ENCODE results near the gene RABGAP1L. TPM values are rescaled to one million over a fixed set of nuclear protein-coding genes. Genes with fewer than 3 reads are reported as not detected.

RABGAP1L gene
- total and polyA plus RNA-seq, 2 of the 4 experiments (the other 2 are of a cell fraction), result 7.9 to 26.7 TPM

- no peaks in the 10 kb centered on the region for H3K27me3 ChIP-seq (ENCODE audit: control insufficient read depth, insufficient read depth, low read length)
- no peak overlapping the region for H4K5ac ChIP-seq (ENCODE audit: low read depth, low read length)
- no peak overlapping the region for H3K56ac ChIP-seq (ENCODE audit: extremely low read depth, insufficient read depth, low read length)
- no peak overlapping the region for H4K8ac ChIP-seq (ENCODE audit: low read depth in 2 of 2, low read length in 2 of 2)
- no peaks in the 10 kb centered on the region for H3K79me1 ChIP-seq (ENCODE audit: low read depth in 1 of 2, low read length in 2 of 2)
- in situ Hi-C loops (cut with MboI; ENCODE audit: low sequenced_read_pairs), result no loop called here
- no peak overlapping the region for H2BK120ac ChIP-seq (ENCODE audit: low read depth, low read length)
- H3K14ac ChIP-seq (replicated peaks; ENCODE audit: low read depth, low read length), result no peak overlapping the region
- no peak overlapping the region for H3K18ac ChIP-seq (ENCODE audit: low read depth, low read length)
- intact Hi-C loops (cut with micrococcal nuclease), result no loop called here
- no peak overlapping the region for H2BK20ac ChIP-seq (ENCODE audit: low read depth, low read length)
- no TSS peak for BruUV-seq (replicated peaks)
- no peak overlapping the region for H2AFZ ChIP-seq (replicated peaks; ENCODE audit: low read length, poor library complexity)
- H3K9ac ChIP-seq (ENCODE audit: low read depth, low read length), result no peak overlapping the region
- TF ChIP-seq ELK1 (IDR thresholded peaks at IDR 0.05; ENCODE audit: borderline replicate concordance, low read depth, low read length), result no peak
- no peak for TF ChIP-seq MXI1 (IDR thresholded peaks at IDR 0.05; ENCODE audit: borderline replicate concordance, low read depth, low read length)
- no peak for TF ChIP-seq USF2 (IDR thresholded peaks at IDR 0.05; ENCODE audit: low read depth, low read length)
- TF ChIP-seq RCOR1 (IDR thresholded peaks at IDR 0.05; ENCODE audit: insufficient replicate concordance, low read length), result no peak
- TF ChIP-seq MAZ (IDR thresholded peaks at IDR 0.05; ENCODE audit: borderline replicate concordance, low read depth, low read length), result no peak
- no peak for TF ChIP-seq MAFK (IDR thresholded peaks at IDR 0.05; ENCODE audit: low read depth, low read length)
- TF ChIP-seq SMC3 (IDR thresholded peaks at IDR 0.05; ENCODE audit: low read depth, low read length), result no peak
- no peak for TF ChIP-seq CTCF (conservative IDR thresholded peaks at IDR 0.05; ENCODE audit: low read depth, low read length)
- TF ChIP-seq RAD21 (IDR thresholded peaks at IDR 0.05; ENCODE audit: low read length), result no peak
- no peak for TF ChIP-seq CEBPB (IDR thresholded peaks at IDR 0.05; ENCODE audit: low read depth, low read length)
- no peak for TF ChIP-seq CHD1 (IDR thresholded peaks at IDR 0.05; ENCODE audit: low read depth, low read length)
- no peak for TF ChIP-seq NFE2L2 (IDR thresholded peaks at IDR 0.05; ENCODE audit: low read depth, low read length)
- TF ChIP-seq POLR2A (IDR thresholded peaks at IDR 0.05; ENCODE audit: low read depth, low read length), result no peak
- TF ChIP-seq RFX5 (IDR thresholded peaks at IDR 0.05; ENCODE audit: low read depth, low read length), result no peak
- TF ChIP-seq BHLHE40 (IDR thresholded peaks at IDR 0.05; ENCODE audit: low read depth, low read length), result no peak
- TF ChIP-seq FOS (IDR thresholded peaks at IDR 0.05; ENCODE audit: low read depth, low read length), result no peak
- H4K20me1 ChIP-seq (ENCODE audit: insufficient read depth, low read length), result no peaks in the 10 kb centered on the region
- H3K9me3 ChIP-seq (ENCODE audit: control insufficient read depth, insufficient read depth, low read length), result no peaks in the 10 kb centered on the region
- H3K4me2 ChIP-seq (ENCODE audit: low read depth, low read length), result no peak overlapping the region
- dilution Hi-C loops (cut with HindIII; ENCODE audit: low sequenced_read_pairs, unreplicated experiment), result loop anchor here (25.0 kb wide), 1 partner anchor 451 kb away; no protein-coding TSS in a partner anchor
- H2AK5ac ChIP-seq (ENCODE audit: low read depth, low read length), result no peak overlapping the region
- H3K4ac ChIP-seq (ENCODE audit: low read depth, low read length), result no peak overlapping the region
- no CpG with 5 or more reads among the region's 1 CpG for WGBS, 2 experiments (ENCODE audit: extremely low coverage in 2 of 2, insufficient read length in 1 of 2)
- no peak for ATAC-seq (ENCODE audit: low read depth)
- H3K36me3 ChIP-seq (ENCODE audit: control insufficient read depth, insufficient read depth, low read length), result no peaks in the 10 kb centered on the region
- no peak overlapping the region for H3K4me3 ChIP-seq (ENCODE audit: insufficient read depth, low read depth, low read length)
- H2BK15ac ChIP-seq (ENCODE audit: low read depth, low read length), result no peak overlapping the region
- no peaks in the 10 kb centered on the region for H3K4me1 ChIP-seq (ENCODE audit: control insufficient read depth, insufficient read depth, low read length)
- H2AK9ac ChIP-seq (replicated peaks; ENCODE audit: low read depth, low read length, poor library complexity), result no peak overlapping the region
- POLR2A ChIA-PET (ENCODE audit: unreplicated experiment), result no interaction called here
- no peak overlapping the region for H2BK5ac ChIP-seq (ENCODE audit: low read depth, low read length, poor library complexity, severe bottlenecking)
- H3K9me1 ChIP-seq (ENCODE audit: insufficient read depth, low read length), result no peaks in the 10 kb centered on the region
- no peak overlapping the region for H3K27ac ChIP-seq (ENCODE audit: insufficient read depth, low read length)
- DNase-seq, result no peak
- H4K91ac ChIP-seq (ENCODE audit: insufficient read depth, low read depth, low read length), result no peak overlapping the region
- CTCF ChIA-PET, result interaction anchor here (0.6 to 1.6 kb wide), 2 partner anchors 452 to 1331 kb away, joined by 3 to 4 read pairs; no protein-coding TSS in a partner anchor
- no peak overlapping the region for H3K23ac ChIP-seq (ENCODE audit: low read depth, low read length)
These were observed 554.5 kb downstream of the RABGAP1L start for GRCh38 chr1:174713796-174714195.
